GM18873 (cell line): ENCODE results near the gene FMNL1.

Experiments
- ATAC-seq: cut with Tn5 transposase; IDR thresholded peaks from one replicate; pipeline ENCODE4 v1.9.1; 2021; ENCODE audit warnings: mild to moderate bottlenecking, moderate library complexity, moderate number of reproducible peaks; ENCODE audit not compliant: unreplicated experiment, low FRiP score

FMNL1 gene

GRCh38 chr17:45256114-45256966 lies 34.7 kb downstream of the FMNL1 start:
- no peak for ATAC-seq

GRCh38 chr17:45257115-45257514 lies 35.4 kb downstream of the FMNL1 start:
- ATAC-seq = no peak

GRCh38 chr17:45258981-45259380 lies 37.3 kb downstream of the FMNL1 start:
- ATAC-seq = no peak

GRCh38 chr17:45260204-45260783 lies 38.6 kb downstream of the FMNL1 start:
- no peak for ATAC-seq

GRCh38 chr17:45261577-45262515 lies 40.2 kb downstream of the FMNL1 start, which contains the start of gene SPATA32:
SPATA32 (minus strand) TSS chr17:45262094; CDS start chr17:45262016, 78 bp downstream.
- ATAC-seq = no peak

- ATAC-seq = no peak
Measured at GRCh38 chr17:45262516-45263476, 41.1 kb downstream of the FMNL1 start.

- no peak for ATAC-seq
Measured at GRCh38 chr17:45263477-45263860, 41.8 kb downstream of the FMNL1 start.

GRCh38 chr17:45264430-45264829 lies 42.7 kb downstream of the FMNL1 start:
- ATAC-seq = no peak

- no peak for ATAC-seq
Measured at GRCh38 chr17:45264988-45265387, 43.3 kb downstream of the FMNL1 start.

- no peak for ATAC-seq
Measured at GRCh38 chr17:45265821-45266220, 44.1 kb downstream of the FMNL1 start.

GRCh38 chr17:45266372-45266926 lies 44.8 kb downstream of the FMNL1 start:
- no peak for ATAC-seq

- no peak for ATAC-seq
Measured at GRCh38 chr17:45267436-45268055, 45.9 kb downstream of the FMNL1 start.

GRCh38 chr17:45269912-45270311 lies 48.2 kb downstream of the FMNL1 start:
- no peak for ATAC-seq

- ATAC-seq = no peak
Measured at GRCh38 chr17:45270828-45271418, 49.2 kb downstream of the FMNL1 start.

GRCh38 chr17:45271603-45272002 lies 49.9 kb downstream of the FMNL1 start:
- ATAC-seq = no peak

- ATAC-seq = no peak
Measured at GRCh38 chr17:45273551-45273957, 51.9 kb downstream of the FMNL1 start.

GRCh38 chr17:45274033-45274432 lies 52.3 kb downstream of the FMNL1 start:
- ATAC-seq = no peak

GRCh38 chr17:45276031-45276430 lies 54.3 kb downstream of the FMNL1 start:
- no peak for ATAC-seq
